Activated naive CD8-positive, alpha-beta T cell treated with anti-CD3 and anti-CD28 coated beads, Interleukin-2, amount 10 ng/mL, durations not matched to agents 7 days and 5 days (primary cell): ENCODE data around the gene EEF2KMT. TPM values are rescaled to one million over a fixed set of nuclear protein-coding genes. Genes with fewer than 3 reads are reported as not detected.

Experiments used
- ATAC-seq: fragments of 150-1000 bp; cut with Tn5 transposase; one replicate; pipeline ENCODE4 v1.10.0; 2021; ENCODE audit warnings: low read depth, moderate library complexity
- POLR2A ChIA-PET: fragments of 350-600 bp; sonication (Branson Sonifier 250); formaldehyde crosslinking; loops from one replicate; lab custom pipeline; 2021; ENCODE audit warnings: antibody characterized with exemption; lab: Charles Lee
- DNase-seq: peaks from one replicate; pipeline ENCODE4 v3.0.0; 2021
- H3K27ac Mint-ChIP-seq: one replicate; pipeline ENCODE4 v1.8.0; 2022; ENCODE audit warnings: mild to moderate bottlenecking, mixed read lengths
- H3K27me3 Mint-ChIP-seq: one replicate; pipeline ENCODE4 v1.8.0; 2022; ENCODE audit warnings: mild to moderate bottlenecking, moderate library complexity, mixed read lengths
- H3K36me3 Mint-ChIP-seq: one replicate; pipeline ENCODE4 v1.8.0; 2021; ENCODE audit warnings: mild to moderate bottlenecking, mixed read lengths
- H3K4me1 Mint-ChIP-seq: one replicate; pipeline ENCODE4 v1.8.0; 2021; ENCODE audit warnings: mixed read lengths
- H3K4me3 Mint-ChIP-seq: one replicate; pipeline ENCODE4 v1.8.0; 2022; ENCODE audit warnings: mild to moderate bottlenecking, moderate library complexity, mixed read lengths
- H3K9me3 Mint-ChIP-seq: one replicate; pipeline ENCODE4 v1.8.0; 2021; ENCODE audit warnings: mixed read lengths
- total RNA-seq, 2 experiments: library from RNA; stranded (reverse); gene quantifications; one replicate each; pipeline ENCODE4 v1.2.3, GENCODE V29; 2021

The EEF2KMT gene
- total RNA-seq, 2 experiments from 2014 or later = 10.4 to 11.4 TPM

- POLR2A ChIA-PET = no interaction called here
- H3K4me3 Mint-ChIP-seq = no peak overlapping the region
These were observed 61.7 kb downstream of the EEF2KMT start for GRCh38 chr16:5035909-5036227.

More at GRCh38 chr16:5035909-5036227, 61.7 kb downstream of the EEF2KMT start:
- no peak overlapping the region for H3K27ac Mint-ChIP-seq
- DNase-seq (no peak), ATAC-seq (no peak)
- no peaks in the 10 kb centered on the region for H3K27me3 Mint-ChIP-seq
- H3K9me3 Mint-ChIP-seq = no peaks in the 10 kb centered on the region
- no peaks in the 10 kb centered on the region for H3K36me3 Mint-ChIP-seq
- H3K4me1 Mint-ChIP-seq = peaks cover 8% of the 10 kb centered on the region

Other genes with a start within 250 kb of the EEF2KMT start
- not detected for gene PPL, start 160.6 kb downstream of the EEF2KMT start, total RNA-seq
- under 1 TPM in 1 of 2 experiments, not detected in 1; 0.20 TPM for gene SEC14L5, start 139.5 kb downstream of the EEF2KMT start, total RNA-seq
- gene NAGPA, start 63.9 kb downstream of the EEF2KMT start, total RNA-seq = 10 to 100 TPM; 18.2 to 19.9 TPM
- not detected for gene C16orf89, start 31.8 kb downstream of the EEF2KMT start, total RNA-seq
- 10 to 100 TPM; 19.6 to 22.3 TPM for gene ALG1, start 26.0 kb downstream of the EEF2KMT start, total RNA-seq